Vagina (tissue), 2 donors: ENCODE data around the gene SLC22A23.

Experiments
- CTCF ChIP-seq, 3 experiments: fragments of 450-650 bp in 2 of 3; fragments of 200-600 bp in 1 of 3; sonication (generic) in 1 of 3; IDR thresholded peaks; one replicate each; pipeline ENCODE4 v1.5.1; 2017 to 2019; ENCODE audit warnings: antibody characterized with exemption in 3 of 3, mild to moderate bottlenecking in 2 of 3, moderate library complexity in 2 of 3
- POLR2A ChIP-seq, 2 donors: fragments of 450-650 bp; IDR thresholded peaks; one replicate each; pipeline ENCODE4 v1.6.1; 2017; ENCODE audit warnings: antibody characterized with exemption in 2 of 2, mild to moderate bottlenecking in 2 of 2, moderate library complexity in 2 of 2
- POLR2AphosphoS5 ChIP-seq, 2 donors: sonication (generic); formaldehyde crosslinking; IDR thresholded peaks; one replicate each; pipeline ENCODE4 v1.9.0; 2017; ENCODE audit warnings: antibody characterized with exemption in 2 of 2, mild to moderate bottlenecking in 2 of 2, low read depth in 1 of 2; ENCODE audit not compliant: insufficient read depth in 1 of 2

GRCh38 chr6:3318821-3319540 is 137.9 kb downstream of the SLC22A23 start:
- TF ChIP-seq CTCF (IDR thresholded peaks at IDR 0.05) (no peak), POLR2A (IDR thresholded peaks at IDR 0.05) (no peak), POLR2AphosphoS5 (IDR thresholded peaks at IDR 0.05; ENCODE audit: insufficient read depth in 1 of 2, low read depth in 1 of 2) (no peak)
